Tibial nerve (tissue), 3 donors: Measurements from ENCODE around the gene VPS26A.

ENCODE experiments used
- CTCF ChIP-seq, 5 experiments: fragments of 200-600 bp in 3 of 5; fragments of 450-650 bp in 2 of 5; sonication (generic) in 3 of 5; IDR thresholded peaks; one replicate each; pipeline ENCODE4 v1.5.1; 2016 to 2019; ENCODE audit warnings: antibody characterized with exemption in 5 of 5, mild to moderate bottlenecking in 3 of 5, moderate library complexity in 2 of 5
- POLR2A ChIP-seq, 2 donors: fragments of 450-650 bp; IDR thresholded peaks; one replicate each; pipeline ENCODE4 v1.6.1; 2017; ENCODE audit warnings: antibody characterized with exemption in 2 of 2, mild to moderate bottlenecking in 2 of 2, moderate library complexity in 2 of 2

DNA sequence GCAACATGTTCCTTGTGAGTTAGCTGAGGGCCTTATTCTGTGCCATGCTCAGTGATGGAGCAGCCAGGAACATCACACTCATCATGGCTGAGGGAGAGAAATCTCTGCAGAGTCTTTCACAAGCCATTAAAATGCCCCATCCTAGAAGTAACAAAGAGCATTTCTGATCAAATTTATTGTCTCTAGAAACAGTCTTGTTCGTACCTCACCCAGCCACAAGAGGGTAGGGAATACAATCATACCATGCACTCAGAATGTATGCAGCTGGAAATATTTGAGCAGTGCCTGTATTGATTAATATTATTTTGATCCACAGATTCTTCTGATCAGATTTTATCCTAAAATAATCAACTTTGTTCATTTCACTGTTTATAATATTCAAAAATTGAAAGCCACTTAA, 17.3 kb downstream of the VPS26A start:
- TF ChIP-seq POLR2A (IDR thresholded peaks at IDR 0.05) (no peak), CTCF (IDR thresholded peaks at IDR 0.05) (no peak)
